Muscle of arm (tissue), 12 donors: ENCODE measurements around the gene ATG14. TPM values are rescaled to one million over a fixed set of nuclear protein-coding genes. Genes with fewer than 3 reads are reported as not detected.

Experiments
- DNase-seq: peaks from one replicate; pipeline ENCODE4 v3.0.0-alpha.2; 2013
- polyA plus RNA-seq, 12 donors: library from polyadenylated mRNA; unstranded; fragments of 120-200 nt; gene quantifications; one replicate each; pipeline ENCODE4 v1.2.1, GENCODE V29; 2013; ENCODE audit not compliant: insufficient read length in 12 of 12

The ATG14 gene
- polyA plus RNA-seq, 12 donors, result 11.2 to 22.9 (median 17.1) TPM; not detected in 1

GRCh38 chr14:55318694-55319093, 92.9 kb downstream of the ATG14 start:
- DNase-seq, result no peak

GRCh38 chr14:55317542-55318306, 93.9 kb downstream of the ATG14 start:
- no peak for DNase-seq

- DNase-seq, result no peak
These were observed 95.1 kb downstream of the ATG14 start for GRCh38 chr14:55316564-55316963.

Other genes starting within 250 kb of the ATG14 start
- gene DLGAP5, start 220.2 kb downstream of the ATG14 start, polyA plus RNA-seq, result 10 to 100 TPM in 9 of 12 donors, 1 to 10 TPM in 2, not detected in 1; 7.3 to 20.1 (median 12.9) TPM
- 10 to 100 TPM in 11 of 12 donors, not detected in 1; 15.2 to 24.0 (median 19.7) TPM for gene FBXO34, start 140.4 kb downstream of the ATG14 start, polyA plus RNA-seq
- gene TBPL2, start 28.8 kb upstream of the ATG14 start, polyA plus RNA-seq, result under 1 TPM in 3 of 12 donors, not detected in 9; 0.10 to 0.13 (median 0.12) TPM
- 100 to 1,000 TPM; 127 to 568 (median 161) TPM for gene KTN1, start 168.4 kb upstream of the ATG14 start, polyA plus RNA-seq